Measurements from ENCODE around the gene NAV1.

DNA sequence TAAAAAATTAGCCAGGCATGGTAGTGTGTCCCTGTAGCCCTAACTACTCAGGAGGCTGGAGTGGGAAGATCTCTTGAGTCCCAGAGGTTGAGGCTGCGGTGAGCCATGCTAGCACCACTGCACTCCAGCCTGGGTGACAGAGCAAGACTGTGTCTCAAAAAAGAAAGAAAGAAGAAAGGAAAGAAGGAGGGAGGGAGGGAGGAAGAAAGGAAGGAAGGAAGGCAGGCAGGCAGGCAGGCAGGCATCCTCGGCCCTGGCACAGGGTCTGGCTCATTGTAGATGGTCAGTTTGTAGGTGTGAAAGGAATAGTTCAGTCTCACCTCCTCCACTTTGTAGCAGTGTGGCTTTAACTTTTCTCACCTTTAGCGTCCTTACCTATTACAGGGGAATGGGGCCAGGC is 25.0 kb downstream of the NAV1 start:
- TF ChIP-seq CTCF (optimal IDR thresholded peaks at IDR 0.05 in 1 of 3, IDR thresholded peaks at IDR 0.05 in 1 of 3, conservative IDR thresholded peaks at IDR 0.05 in 1 of 3; ENCODE audit: extremely low read depth in 1 of 3, insufficient read depth in 2 of 3, low read length in 3 of 3) (no peak), EZH2 (IDR thresholded peaks at IDR 0.05; ENCODE audit: low read length) (no peak)
